HG02798 (cell line): ENCODE data around the gene ACAT2.
"Not testable (repeated sequence)": the region's sequence is repeated elsewhere in the genome, so short reads cannot be mapped to it uniquely, and the experiment has no call there.

ENCODE experiments used
- ATAC-seq: cut with Tn5 transposase; IDR thresholded peaks from one replicate; pipeline ENCODE4 v1.9.1; 2021; ENCODE audit warnings: mild to moderate bottlenecking; ENCODE audit not compliant: unreplicated experiment, poor library complexity

Gene ACAT2

DNA sequence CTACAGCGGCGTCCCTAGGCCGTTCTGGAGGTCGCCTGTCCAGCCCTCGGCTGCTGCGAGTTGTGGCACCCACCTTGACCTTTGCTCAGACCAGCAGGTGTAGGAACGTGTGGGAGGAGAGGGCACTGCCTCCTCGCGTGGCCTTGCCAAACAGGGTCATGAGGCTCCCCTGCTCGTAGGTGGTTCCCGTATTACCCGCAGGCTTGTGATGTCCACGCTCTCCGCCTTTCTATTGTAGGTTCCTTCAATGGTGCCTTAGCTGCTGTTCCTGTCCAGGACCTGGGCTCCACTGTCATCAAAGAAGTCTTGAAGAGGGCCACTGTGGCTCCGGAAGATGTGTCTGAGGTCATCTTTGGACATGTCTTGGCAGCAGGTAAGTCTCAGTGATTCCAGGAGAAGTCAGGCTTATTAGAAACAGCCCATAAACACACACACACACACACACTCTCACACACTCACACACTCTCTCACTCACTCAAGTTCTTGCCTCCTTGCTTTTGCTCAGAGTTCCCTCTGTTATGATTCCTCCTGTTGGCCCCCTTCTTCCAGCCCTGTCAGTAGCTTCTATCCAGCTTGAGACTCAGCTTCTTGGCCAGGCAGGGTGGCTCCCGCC lies 942 bp downstream of the ACAT2 start:
- peak; percentile 8 for ATAC-seq

DNA sequence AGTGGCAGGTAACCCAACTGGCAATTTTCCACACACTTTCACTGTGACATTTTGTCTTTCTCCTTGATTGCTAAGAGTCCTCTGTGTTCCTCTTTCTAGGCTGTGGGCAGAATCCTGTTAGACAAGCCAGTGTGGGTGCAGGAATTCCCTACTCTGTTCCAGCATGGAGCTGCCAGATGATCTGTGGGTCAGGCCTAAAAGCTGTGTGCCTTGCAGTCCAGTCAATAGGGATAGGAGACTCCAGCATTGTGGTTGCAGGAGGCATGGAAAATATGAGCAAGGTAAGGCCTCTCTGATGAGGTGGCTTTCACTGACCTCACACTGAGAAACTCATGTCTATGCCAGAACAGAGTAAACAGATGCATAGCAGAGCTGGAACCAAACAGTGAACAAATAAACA lies 5.1 kb downstream of the ACAT2 start:
- no peak for ATAC-seq

- ATAC-seq, result no peak
Observed at GRCh38 chr6:159769470-159769869, 7.6 kb downstream of the ACAT2 start.

DNA sequence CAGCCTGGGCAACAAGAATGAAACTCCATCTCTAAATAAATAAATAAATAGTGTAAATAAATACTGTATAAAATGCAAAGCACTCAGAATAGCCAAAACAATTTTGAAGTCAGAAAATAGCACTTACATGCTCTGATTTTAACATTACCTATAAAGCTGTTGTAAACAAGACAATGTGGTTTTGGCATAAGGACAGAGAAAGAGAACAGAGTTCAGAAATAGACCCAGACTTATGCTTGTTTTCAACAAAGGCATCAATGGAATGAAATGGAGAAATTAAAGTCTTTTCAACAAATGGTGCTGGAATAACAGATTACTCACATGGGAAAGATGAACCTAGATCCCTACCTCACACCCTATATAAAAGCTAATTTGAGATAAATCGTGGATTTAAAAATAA lies 10.4 kb downstream of the ACAT2 start:
- ATAC-seq, result no peak

DNA sequence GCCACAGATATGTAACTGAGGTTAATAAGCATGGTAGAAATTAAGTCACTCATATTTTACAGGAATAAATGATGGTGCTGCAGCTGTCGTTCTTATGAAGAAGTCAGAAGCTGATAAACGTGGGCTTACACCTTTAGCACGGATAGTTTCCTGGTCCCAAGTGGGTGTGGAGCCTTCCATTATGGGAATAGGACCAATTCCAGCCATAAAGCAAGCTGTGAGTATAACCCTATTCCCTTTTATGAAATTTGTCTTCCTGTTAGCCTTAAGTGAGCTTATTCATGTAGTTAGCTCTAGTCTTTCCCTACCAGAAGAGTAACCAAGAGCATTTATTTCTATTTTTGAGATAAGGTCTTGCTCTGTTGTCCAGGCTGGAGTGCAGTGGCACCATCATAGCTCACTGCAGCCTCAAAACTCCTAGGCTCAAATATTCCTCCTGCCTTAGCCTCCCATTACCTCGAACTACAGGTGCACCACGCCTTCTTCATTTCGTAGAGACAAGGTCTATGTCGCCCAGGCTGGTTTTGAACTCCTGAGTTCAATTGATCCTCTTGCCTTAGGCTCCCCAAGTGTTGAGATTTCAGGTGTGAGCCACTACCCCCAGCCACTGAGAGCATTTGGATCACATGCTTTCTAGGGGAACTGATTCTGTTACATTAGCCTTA lies 15.5 kb downstream of the ACAT2 start:
- ATAC-seq, result no peak

- ATAC-seq, result no peak
Observed at GRCh38 chr6:159778131-159778530, 16.3 kb downstream of the ACAT2 start.

- no peak for ATAC-seq
Observed at GRCh38 chr6:159778542-159779103, 16.8 kb downstream of the ACAT2 start.

- no peak for ATAC-seq
Observed at GRCh38 chr6:159788276-159788675, 26.4 kb downstream of the ACAT2 start.

DNA sequence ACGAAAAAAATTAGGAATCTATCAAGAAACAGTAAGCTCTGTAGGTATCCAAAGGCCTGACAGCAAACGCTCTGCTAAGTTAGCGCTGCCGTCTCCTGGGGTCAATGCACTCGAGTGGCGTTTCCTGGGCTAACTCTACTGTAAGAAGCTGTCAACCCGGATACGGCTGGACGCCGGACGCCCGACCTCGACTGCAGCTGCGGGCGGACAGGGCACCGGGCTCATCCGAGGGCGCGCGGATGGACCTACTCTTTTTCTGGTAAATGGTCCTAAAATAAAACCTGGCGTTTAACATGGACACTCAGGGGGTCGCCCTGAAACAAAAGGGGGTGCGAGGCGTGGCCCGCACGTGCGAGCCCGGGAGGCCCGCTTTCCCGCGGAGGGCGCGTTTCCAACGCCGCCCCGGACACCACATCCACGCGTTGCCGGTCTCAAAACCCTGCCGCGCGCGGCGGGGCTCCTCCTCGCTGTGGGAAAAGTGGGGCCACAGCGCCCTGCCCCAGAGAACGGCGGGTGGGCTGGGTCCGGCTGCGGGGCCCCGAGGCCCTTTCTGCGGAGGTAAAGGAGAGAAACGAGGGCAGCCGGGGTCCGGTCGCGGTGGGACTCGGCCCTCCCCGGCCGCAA lies 27.0 kb downstream of the ACAT2 start:
- ATAC-seq, result no peak

- ATAC-seq, result peak; percentile 83
Observed at GRCh38 chr6:159789377-159790148, 27.7 kb downstream of the ACAT2 start, which contains the start of gene TCP1. TCP1 (minus strand) TSS chr6:159789602; CDS start chr6:159789468, 134 bp downstream.

DNA sequence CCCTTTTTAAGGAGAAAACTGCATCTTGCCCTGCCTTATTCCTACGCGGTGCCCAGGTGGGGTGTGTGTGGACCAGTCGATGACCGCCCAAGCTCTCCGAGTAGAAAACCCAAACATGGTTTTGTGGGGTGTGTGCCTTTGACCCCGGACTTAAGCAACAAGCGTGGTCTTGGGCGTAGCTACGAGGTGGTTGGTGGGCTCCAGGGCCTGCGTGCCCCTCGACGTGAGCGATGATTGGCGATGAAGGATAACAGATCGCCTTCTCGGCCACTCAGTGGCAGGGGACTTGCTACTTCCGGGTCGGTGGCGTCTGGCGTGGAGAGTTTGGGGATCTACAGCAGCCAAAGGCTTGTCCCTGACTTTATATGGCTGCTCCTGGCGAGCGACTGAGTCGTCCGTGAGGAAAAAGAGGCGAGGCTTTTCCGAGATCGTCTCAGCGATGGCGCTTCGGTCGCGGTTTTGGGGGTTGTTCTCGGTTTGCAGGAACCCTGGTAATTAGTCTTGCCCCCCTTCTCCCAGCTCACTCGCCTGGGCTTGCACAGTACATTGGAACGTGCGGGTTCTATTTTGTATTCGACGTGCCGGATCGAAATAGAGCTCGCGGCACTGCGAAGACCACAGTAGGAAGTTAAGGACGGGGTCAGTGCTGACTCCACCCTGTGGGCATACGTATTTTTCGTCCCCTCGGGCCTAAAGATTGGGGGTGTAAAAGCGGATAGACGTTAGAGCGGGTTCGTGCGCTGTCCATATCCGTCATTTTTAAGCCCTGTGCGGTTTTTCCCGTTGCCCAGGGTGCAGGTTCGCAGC lies 28.5 kb downstream of the ACAT2 start, which contains the start of gene MRPL18:
MRPL18 (plus strand) TSS at position 319 of the 807 bp plus-strand sequence; CDS start at position 440, 121 bp downstream.
- ATAC-seq, result peak; percentile 83

DNA sequence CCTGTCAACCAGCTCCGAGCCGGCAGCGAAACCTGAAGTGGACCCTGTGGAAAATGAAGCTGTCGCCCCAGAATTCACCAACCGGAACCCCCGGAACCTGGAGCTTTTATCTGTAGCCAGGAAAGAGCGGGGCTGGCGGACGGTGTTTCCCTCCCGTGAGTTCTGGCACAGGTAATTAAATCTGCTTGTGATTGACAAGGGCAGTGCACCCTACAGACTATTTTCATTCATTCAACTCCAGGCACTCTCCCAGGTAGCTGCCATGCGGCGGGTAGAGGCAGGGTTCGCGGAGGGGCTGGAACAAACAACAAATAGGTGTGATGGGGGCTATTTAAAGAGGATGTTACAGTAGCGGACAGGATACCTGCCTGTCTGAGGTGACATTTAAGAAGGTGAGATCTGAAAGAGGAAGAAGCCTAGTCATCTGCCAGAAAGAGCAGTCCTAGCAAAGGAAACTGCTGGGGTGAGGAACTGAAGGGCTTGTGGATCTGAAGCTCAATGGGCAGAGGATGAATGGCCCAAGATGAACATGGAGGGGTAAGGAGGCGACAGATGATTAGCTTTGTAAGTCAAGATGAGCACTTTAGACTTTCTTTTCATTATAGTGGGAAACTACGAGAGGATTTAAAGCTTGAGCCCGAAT lies 29.2 kb downstream of the ACAT2 start:
- no peak for ATAC-seq

GRCh38 chr6:159794976-159795375 lies 33.1 kb downstream of the ACAT2 start:
- ATAC-seq, result not testable (repeated sequence)

- ATAC-seq, result no peak
Observed at GRCh38 chr6:159797554-159797953, 35.7 kb downstream of the ACAT2 start.

DNA sequence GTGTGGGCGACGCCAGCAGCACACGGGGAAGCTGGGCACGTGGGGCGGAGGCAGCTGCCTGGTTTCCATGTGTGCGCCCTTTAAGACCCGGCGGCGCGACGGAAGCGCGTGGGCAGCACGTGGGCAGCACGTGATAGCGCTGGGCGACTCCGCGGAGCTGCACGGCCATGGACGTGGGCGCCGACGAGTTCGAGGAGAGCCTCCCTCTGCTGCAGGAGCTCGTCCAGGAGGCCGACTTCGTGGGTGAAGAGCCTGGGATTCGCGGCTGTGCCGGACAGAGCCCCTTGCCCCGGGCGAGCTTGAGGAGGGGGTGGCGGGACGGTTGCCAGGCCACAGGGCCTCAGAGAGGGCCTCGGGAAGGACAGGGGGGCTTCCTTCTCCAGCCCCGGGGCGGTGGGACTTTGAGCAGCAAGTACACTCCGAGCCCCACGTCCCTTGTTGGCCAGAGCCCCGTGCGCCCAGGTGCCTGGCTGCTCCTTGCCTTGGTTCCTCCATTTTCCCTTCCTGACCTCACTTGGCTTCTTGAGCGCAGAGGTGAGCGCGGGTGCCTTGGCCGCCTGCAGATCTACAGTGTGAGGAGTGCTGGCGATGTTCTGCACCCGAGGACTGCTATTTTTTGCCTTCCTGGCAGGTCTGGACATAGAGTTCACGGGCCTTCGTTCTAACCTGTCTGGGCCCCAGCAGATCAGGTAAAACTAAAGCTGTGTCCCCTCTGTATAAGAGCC lies 38.5 kb downstream of the ACAT2 start, which contains the start of gene PNLDC1:
PNLDC1 (plus strand) TSS at position 136 of the 725 bp plus-strand sequence; CDS start at position 168, 32 bp downstream.
- no peak for ATAC-seq

- no peak for ATAC-seq
Observed at GRCh38 chr6:159801935-159802334, 40.1 kb downstream of the ACAT2 start.

- ATAC-seq, result no peak
Observed at GRCh38 chr6:159804504-159804903, 42.7 kb downstream of the ACAT2 start.

GRCh38 chr6:159805440-159806020 lies 43.7 kb downstream of the ACAT2 start:
- no peak for ATAC-seq
